Natural killer cell (primary cell): Measurements from ENCODE around the gene ZNF419. TPM values are rescaled to one million over a fixed set of nuclear protein-coding genes. Genes with fewer than 3 reads are reported as not detected.

Experiments used
- ATAC-seq, 3 donors: fragments of 150-1000 bp in 2 of 3; fragments of 200-7000 bp in 1 of 3; cut with Tn5 transposase; 1 replicate in 1 of 3; 2 replicates in 2 of 3; pipeline ENCODE4 v1.10.0; 2021; ENCODE audit warnings: mild to moderate bottlenecking in 2 of 3, moderate library complexity in 2 of 3
- DNase-seq, 2 donors: peaks; one replicate each; pipeline versions ENCODE4 v3.0.0 to v3.0.0-alpha.2; 2013 to 2021; ENCODE audit warnings: mixed read lengths in 1 of 2
- H3K27ac ChIP-seq: one replicate; pipeline ENCODE4 v1.5.1; 2013; ENCODE audit warnings: mild to moderate bottlenecking, low read length
- H3K27me3 ChIP-seq: one replicate; pipeline ENCODE4 v1.6.1; 2013; ENCODE audit warnings: low read length; ENCODE audit not compliant: control insufficient read depth, insufficient read depth
- H3K36me3 ChIP-seq: one replicate; pipeline ENCODE4 v1.6.1; 2013; ENCODE audit warnings: low read length; ENCODE audit not compliant: control insufficient read depth, insufficient read depth
- H3K4me1 ChIP-seq: one replicate; pipeline ENCODE4 v1.6.1; 2013; ENCODE audit warnings: low read length; ENCODE audit not compliant: control insufficient read depth, insufficient read depth
- H3K4me3 ChIP-seq: one replicate; pipeline ENCODE4 v1.5.1; 2013; ENCODE audit warnings: low read length
- H3K9me3 ChIP-seq: one replicate; pipeline ENCODE4 v1.6.1; 2013; ENCODE audit warnings: low read length; ENCODE audit not compliant: control insufficient read depth, insufficient read depth
- H3K27ac Mint-ChIP-seq, 2 donors: one replicate each; pipeline ENCODE4 v1.8.0; 2022; ENCODE audit warnings: mild to moderate bottlenecking in 2 of 2, mixed read lengths in 2 of 2, moderate library complexity in 1 of 2
- H3K27me3 Mint-ChIP-seq, 2 donors: one replicate each; pipeline ENCODE4 v1.8.0; 2022; ENCODE audit warnings: low read depth in 2 of 2, mixed read lengths in 2 of 2
- H3K36me3 Mint-ChIP-seq: one replicate; pipeline ENCODE4 v1.8.0; 2022; ENCODE audit warnings: mixed read lengths
- H3K4me1 Mint-ChIP-seq, 2 donors: one replicate each; pipeline ENCODE4 v1.8.0; 2022; ENCODE audit warnings: mixed read lengths in 2 of 2
- H3K4me3 Mint-ChIP-seq: one replicate; pipeline ENCODE4 v1.8.0; 2022; ENCODE audit warnings: mild to moderate bottlenecking, moderate library complexity, mixed read lengths
- H3K9me3 Mint-ChIP-seq, 2 donors: one replicate each; pipeline ENCODE4 v1.8.0; 2022; ENCODE audit warnings: mixed read lengths in 2 of 2
- WGBS: methylation state at CpG from one replicate; pipeline ENCODE4 v1.1.7; 2013; ENCODE audit warnings: missing lambda C conversion rate; ENCODE audit not compliant: insufficient coverage; 5-methylcytosine and 5-hydroxymethylcytosine counted together
- intact Hi-C: fragments of 100-400 bp; cut with micrococcal nuclease; formaldehyde crosslinking; loops from one replicate; pipeline ENCODE4 v1.14.2; 2022
- total RNA-seq, 4 donors: library from RNA; stranded (reverse); fragments of 120-200 nt in 1 of 4; gene quantifications; one replicate each; pipeline versions ENCODE4 v1.2.3 to v1.2.4, GENCODE V29; 2013 to 2022
- TF ChIP-seq, protein P1 (sequence below): fragments of 200-600 bp; IDR thresholded peaks from one replicate; pipeline ENCODE4 v1.8.0; 2022; ENCODE audit warnings: antibody characterized with exemption

The ZNF419 gene
- total RNA-seq, 3 donors from 2014 or later (not counting 1 experiment from before 2014, with no cell fraction given) = 5.9 to 11.3 (median 8.5) TPM

- H3K9me3 ChIP-seq = peaks cover 13% of the 10 kb centered on the region
- Mint-ChIP-seq H3K27ac (peak within 1 kb of the TSS; percentile 90 to 96), H3K9me3 (peaks cover 0 to 4% of the 10 kb centered on the region in 2 donors), H3K36me3 (peaks cover 13% of the 10 kb centered on the region), H3K4me3 (peak within 1 kb of the TSS; percentile 95), H3K4me1 (peaks cover 23 to 26% of the 10 kb centered on the region in 2 donors), H3K27me3 (no peaks in the 10 kb centered on the region)
- H3K27ac ChIP-seq = peak within 1 kb of the TSS; percentile 81
- peaks cover 13% of the 10 kb centered on the region for H3K4me1 ChIP-seq
- DNase-seq (peak; percentile 82 to 94), ATAC-seq (peak; percentile 98 to 99 (median 99))
- WGBS = under 1% methylated on average over 64 of the region's 64 CpGs
- peak within 1 kb of the TSS; percentile 89 for H3K4me3 ChIP-seq
- intact Hi-C loops = loop anchor here (1.0 kb wide), 4 partner anchors 28 to 51 kb away; partner anchors contain the start of genes ZNF416, ZNF419, ZNF772 and ZNF773
- TF ChIP-seq, protein P1, sequence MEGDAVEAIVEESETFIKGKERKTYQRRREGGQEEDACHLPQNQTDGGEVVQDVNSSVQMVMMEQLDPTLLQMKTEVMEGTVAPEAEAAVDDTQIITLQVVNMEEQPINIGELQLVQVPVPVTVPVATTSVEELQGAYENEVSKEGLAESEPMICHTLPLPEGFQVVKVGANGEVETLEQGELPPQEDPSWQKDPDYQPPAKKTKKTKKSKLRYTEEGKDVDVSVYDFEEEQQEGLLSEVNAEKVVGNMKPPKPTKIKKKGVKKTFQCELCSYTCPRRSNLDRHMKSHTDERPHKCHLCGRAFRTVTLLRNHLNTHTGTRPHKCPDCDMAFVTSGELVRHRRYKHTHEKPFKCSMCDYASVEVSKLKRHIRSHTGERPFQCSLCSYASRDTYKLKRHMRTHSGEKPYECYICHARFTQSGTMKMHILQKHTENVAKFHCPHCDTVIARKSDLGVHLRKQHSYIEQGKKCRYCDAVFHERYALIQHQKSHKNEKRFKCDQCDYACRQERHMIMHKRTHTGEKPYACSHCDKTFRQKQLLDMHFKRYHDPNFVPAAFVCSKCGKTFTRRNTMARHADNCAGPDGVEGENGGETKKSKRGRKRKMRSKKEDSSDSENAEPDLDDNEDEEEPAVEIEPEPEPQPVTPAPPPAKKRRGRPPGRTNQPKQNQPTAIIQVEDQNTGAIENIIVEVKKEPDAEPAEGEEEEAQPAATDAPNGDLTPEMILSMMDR = no peak
- peaks cover 14% of the 10 kb centered on the region for H3K36me3 ChIP-seq
- no peaks in the 10 kb centered on the region for H3K27me3 ChIP-seq
Measured at GRCh38 chr19:57527136-57527881, 39.8 kb downstream of the ZNF419 start, which contains the start of gene ZNF549. TSS of gene ZNF549 (plus strand) at chr19:57527356. CDS start at chr19:57527574, 218 bp downstream.

- Histone ChIP-seq H3K4me1 (no peaks in the 10 kb centered on the region), H3K9me3 (peaks cover 82% of the 10 kb centered on the region), H3K36me3 (peaks cover 58% of the 10 kb centered on the region), H3K27me3 (no peaks in the 10 kb centered on the region), H3K27ac (no peak overlapping the region), H3K4me3 (no peak overlapping the region)
- Mint-ChIP-seq H3K4me3 (no peak overlapping the region), H3K4me1 (peaks cover 0 to 10% of the 10 kb centered on the region in 2 donors), H3K27me3 (no peaks in the 10 kb centered on the region), H3K27ac (no peak overlapping the region), H3K36me3 (peaks cover 73% of the 10 kb centered on the region), H3K9me3 (peaks cover 26 to 37% of the 10 kb centered on the region in 2 donors)
- ATAC-seq = no peak
- WGBS = 100% methylated on average over 1 of the region's 7 CpGs
- no peak for DNase-seq
- TF ChIP-seq, protein P1 = no peak
- intact Hi-C loops = no loop called here
Measured at GRCh38 chr19:57537953-57538547, 50.5 kb downstream of the ZNF419 start.

Other genes with a start within 250 kb of the ZNF419 start
- gene ZNF805, start 247.1 kb upstream of the ZNF419 start, total RNA-seq = 10 to 100 TPM; 25.9 to 32.7 (median 31.0) TPM
- 10 to 100 TPM; 67.8 to 74.1 (median 69.7) TPM for gene ZNF460, start 207.3 kb upstream of the ZNF419 start, total RNA-seq
- 1 to 10 TPM; 4.7 to 7.2 (median 5.9) TPM for gene ZNF543, start 167.3 kb upstream of the ZNF419 start, total RNA-seq
- 10 to 100 TPM in 1 of 3 donors, 1 to 10 TPM in 2; 6.6 to 10.7 (median 9.2) TPM for gene ZNF304, start 136.5 kb upstream of the ZNF419 start, total RNA-seq
- gene TRAPPC2B, start 124.2 kb upstream of the ZNF419 start, total RNA-seq = 10 to 100 TPM in 2 of 3 donors, 1 to 10 TPM in 1; 7.4 to 15.6 (median 13.7) TPM
- gene ZNF547, start 124.2 kb upstream of the ZNF419 start, total RNA-seq = 1 to 10 TPM in 1 of 3 donors, under 1 TPM in 2; 0.48 to 1.2 (median 0.92) TPM
- 100 to 1,000 TPM in 1 of 3 donors, 10 to 100 TPM in 2; 75.5 to 104 (median 96.9) TPM for gene ZNF548, start 97.9 kb upstream of the ZNF419 start, total RNA-seq
- 10 to 100 TPM; 13.0 to 15.0 (median 13.3) TPM for gene ZNF17, start 76.6 kb upstream of the ZNF419 start, total RNA-seq
- 1 to 10 TPM; 7.0 to 9.8 (median 7.8) TPM for gene ZNF749, start 52.4 kb upstream of the ZNF419 start, total RNA-seq
- under 1 TPM in 1 of 3 donors, not detected in 2; 0.40 TPM for gene VN1R1, start 30.6 kb upstream of the ZNF419 start, total RNA-seq
- 1 to 10 TPM; 1.3 to 3.5 (median 1.4) TPM for gene ZNF772, start 10.2 kb upstream of the ZNF419 start, total RNA-seq
- 10 to 100 TPM in 2 of 3 donors, 1 to 10 TPM in 1; 4.3 to 10.2 (median 10.2) TPM for gene ZNF773, start 12.2 kb downstream of the ZNF419 start, total RNA-seq
- 10 to 100 TPM in 1 of 3 donors, 1 to 10 TPM in 2; 7.1 to 12.1 (median 8.6) TPM for gene ZNF549, start 39.6 kb downstream of the ZNF419 start, total RNA-seq
- gene ZNF550, start 72.1 kb downstream of the ZNF419 start, total RNA-seq = 10 to 100 TPM; 11.2 to 12.5 (median 12.1) TPM
- gene ZNF416, start 91.2 kb downstream of the ZNF419 start, total RNA-seq = 1 to 10 TPM; 1.7 to 5.3 (median 3.3) TPM
- gene ZIK1, start 96.4 kb downstream of the ZNF419 start, total RNA-seq = 1 to 10 TPM; 2.7 to 8.2 (median 6.5) TPM
- 1 to 10 TPM; 5.1 to 8.0 (median 5.6) TPM for gene ZNF530, start 112.1 kb downstream of the ZNF419 start, total RNA-seq
- 10 to 100 TPM; 18.5 to 22.0 (median 20.5) TPM for gene ZNF134, start 126.5 kb downstream of the ZNF419 start, total RNA-seq
- gene ZNF211, start 145.4 kb downstream of the ZNF419 start, total RNA-seq = 10 to 100 TPM; 33.7 to 47.0 (median 36.9) TPM
- not detected for gene ZSCAN4, start 181.2 kb downstream of the ZNF419 start, total RNA-seq
- gene ZNF551, start 194.2 kb downstream of the ZNF419 start, total RNA-seq = 10 to 100 TPM in 1 of 3 donors, 1 to 10 TPM in 2; 5.6 to 12.9 (median 7.9) TPM
- gene ZNF154, start 221.5 kb downstream of the ZNF419 start, total RNA-seq = 10 to 100 TPM in 1 of 3 donors, 1 to 10 TPM in 2; 4.2 to 21.6 (median 9.5) TPM
- gene ZNF671, start 239.9 kb downstream of the ZNF419 start, total RNA-seq = 10 to 100 TPM; 11.1 to 12.9 (median 11.9) TPM